ENCODE data around the gene PLXNA4.

- TF ChIP-seq ZNF747 (tag by site-specific recombination; IDR thresholded peaks at IDR 0.05) (no peak), ZNF549 (tag by site-specific recombination; IDR thresholded peaks at IDR 0.05) (no peak), HOXA7 (CRISPR knock-in tag; IDR thresholded peaks at IDR 0.05; ENCODE audit: borderline replicate concordance) (no peak)
These were observed 328.2 kb downstream of the PLXNA4 start for GRCh38 chr7:132247995-132248618.

All from HEK293 (cell line).